Astrocyte of the spinal cord (primary cell): ENCODE measurements around the gene PTPN3.

Experiments
- DNase-seq: peaks from one replicate; pipeline ENCODE4 v3.0.0; 2011; ENCODE audit warnings: low read depth, low spot score
- H3K4me3 ChIP-seq: 2 replicates; pipeline ENCODE4 v1.5.1; 2011; ENCODE audit warnings: low read depth, mild to moderate bottlenecking, low read length, moderate library complexity
- in situ Hi-C: cut with HindIII; loops from 2 replicates; pipeline ENCODE4 v1.10.0; 2017; ENCODE audit warnings: low sequenced_read_pairs
- TF ChIP-seq, protein P1 (sequence below): IDR thresholded peaks from 2 replicates; pipeline ENCODE4 v1.5.1; 2012; ENCODE audit warnings: low read depth, mild to moderate bottlenecking, low read length, inconsistent platforms

The PTPN3 gene

DNA sequence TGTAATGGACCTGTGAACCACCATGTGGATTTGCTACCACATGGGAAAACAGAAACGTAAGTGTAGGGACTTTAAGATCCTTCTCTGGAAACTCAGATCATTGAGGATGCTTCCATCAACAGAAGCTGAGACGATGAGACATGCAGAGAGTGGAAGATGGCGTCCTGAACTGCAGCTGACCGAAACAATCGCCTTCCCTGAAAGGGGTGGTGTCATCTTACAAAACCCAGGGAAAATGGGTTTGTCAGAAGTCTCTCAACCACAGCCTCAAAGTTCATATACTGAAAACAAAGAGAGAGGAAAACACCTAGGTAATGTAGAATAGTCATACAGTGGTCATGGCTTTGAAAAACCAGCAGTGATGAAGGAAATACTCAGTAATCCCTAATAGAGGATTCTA, 6.6 kb upstream of the PTPN3 start:
- no peak overlapping the region for H3K4me3 ChIP-seq
- TF ChIP-seq, protein P1, sequence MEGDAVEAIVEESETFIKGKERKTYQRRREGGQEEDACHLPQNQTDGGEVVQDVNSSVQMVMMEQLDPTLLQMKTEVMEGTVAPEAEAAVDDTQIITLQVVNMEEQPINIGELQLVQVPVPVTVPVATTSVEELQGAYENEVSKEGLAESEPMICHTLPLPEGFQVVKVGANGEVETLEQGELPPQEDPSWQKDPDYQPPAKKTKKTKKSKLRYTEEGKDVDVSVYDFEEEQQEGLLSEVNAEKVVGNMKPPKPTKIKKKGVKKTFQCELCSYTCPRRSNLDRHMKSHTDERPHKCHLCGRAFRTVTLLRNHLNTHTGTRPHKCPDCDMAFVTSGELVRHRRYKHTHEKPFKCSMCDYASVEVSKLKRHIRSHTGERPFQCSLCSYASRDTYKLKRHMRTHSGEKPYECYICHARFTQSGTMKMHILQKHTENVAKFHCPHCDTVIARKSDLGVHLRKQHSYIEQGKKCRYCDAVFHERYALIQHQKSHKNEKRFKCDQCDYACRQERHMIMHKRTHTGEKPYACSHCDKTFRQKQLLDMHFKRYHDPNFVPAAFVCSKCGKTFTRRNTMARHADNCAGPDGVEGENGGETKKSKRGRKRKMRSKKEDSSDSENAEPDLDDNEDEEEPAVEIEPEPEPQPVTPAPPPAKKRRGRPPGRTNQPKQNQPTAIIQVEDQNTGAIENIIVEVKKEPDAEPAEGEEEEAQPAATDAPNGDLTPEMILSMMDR: no peak
- no peak for DNase-seq
- in situ Hi-C loops: no loop called here

DNA sequence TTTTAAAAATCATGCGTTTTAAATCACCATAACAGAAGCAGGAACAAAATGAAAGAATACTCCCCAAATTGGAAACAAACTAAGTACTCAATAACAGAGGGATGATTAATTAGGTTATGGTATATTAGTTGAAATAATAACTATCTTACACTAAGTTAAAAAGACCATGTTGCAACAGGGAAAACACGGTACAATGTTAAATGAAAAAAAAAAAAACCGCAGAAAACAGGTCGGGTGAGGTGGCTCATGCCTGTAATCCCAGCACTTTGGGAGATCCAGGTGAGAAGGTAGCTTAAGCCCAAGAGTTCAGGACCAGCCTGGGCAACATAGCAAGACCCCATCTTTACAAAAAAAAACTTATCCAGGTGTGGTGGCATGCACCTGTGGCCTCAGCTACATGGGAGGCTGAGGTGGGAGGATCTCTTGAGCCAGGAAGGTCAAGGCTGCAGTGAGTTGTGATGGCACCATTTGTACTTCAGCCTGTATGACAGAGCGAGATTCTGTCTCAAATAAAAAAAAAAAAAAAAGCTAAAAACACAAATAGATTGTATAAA, 2.4 kb upstream of the PTPN3 start:
- in situ Hi-C loops: no loop called here
- TF ChIP-seq, protein P1: no peak
- H3K4me3 ChIP-seq: no peak overlapping the region
- DNase-seq: no peak

DNA sequence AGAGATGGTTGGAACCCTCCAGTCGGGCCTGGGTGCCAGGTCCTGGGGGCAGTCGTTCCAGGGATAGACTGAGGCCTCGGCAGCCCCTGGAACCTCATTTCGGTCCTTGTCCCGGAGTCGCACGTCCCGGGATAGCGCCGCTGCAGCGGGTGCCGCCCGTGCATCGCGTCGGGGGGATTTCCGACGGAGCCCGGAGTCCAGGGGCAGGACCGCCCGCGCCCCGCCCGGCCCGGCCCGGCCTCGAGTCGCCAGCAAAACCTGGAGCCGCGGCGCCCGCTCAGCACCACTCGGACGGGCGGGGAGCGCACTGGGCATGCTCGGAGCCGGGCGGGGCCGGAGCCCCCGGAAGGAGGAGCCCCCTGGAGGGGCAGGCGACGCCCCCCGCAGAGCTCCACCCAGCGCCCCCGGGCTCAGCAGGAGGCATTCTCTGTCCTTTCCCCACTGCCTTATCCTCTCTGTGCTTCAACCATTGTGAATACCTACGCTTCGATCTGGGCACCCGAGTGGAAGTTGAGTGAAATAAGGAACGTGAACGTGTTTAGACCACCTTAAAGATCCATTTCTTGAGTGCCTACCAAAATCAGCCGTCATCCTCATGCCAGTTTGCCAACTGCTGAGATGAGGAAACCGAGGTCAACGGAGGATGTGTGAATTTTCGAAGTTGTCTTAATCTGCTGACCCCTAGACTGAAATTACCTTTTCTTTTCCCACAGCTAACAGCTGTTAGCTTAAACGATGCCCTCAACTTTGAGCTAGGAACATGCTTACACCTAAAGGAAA, 1.7 kb upstream of the PTPN3 start:
- H3K4me3 ChIP-seq: peak overlapping the region; percentile 32
- no peak for DNase-seq
- TF ChIP-seq, protein P1: no peak
- in situ Hi-C loops: no loop called here

DNA sequence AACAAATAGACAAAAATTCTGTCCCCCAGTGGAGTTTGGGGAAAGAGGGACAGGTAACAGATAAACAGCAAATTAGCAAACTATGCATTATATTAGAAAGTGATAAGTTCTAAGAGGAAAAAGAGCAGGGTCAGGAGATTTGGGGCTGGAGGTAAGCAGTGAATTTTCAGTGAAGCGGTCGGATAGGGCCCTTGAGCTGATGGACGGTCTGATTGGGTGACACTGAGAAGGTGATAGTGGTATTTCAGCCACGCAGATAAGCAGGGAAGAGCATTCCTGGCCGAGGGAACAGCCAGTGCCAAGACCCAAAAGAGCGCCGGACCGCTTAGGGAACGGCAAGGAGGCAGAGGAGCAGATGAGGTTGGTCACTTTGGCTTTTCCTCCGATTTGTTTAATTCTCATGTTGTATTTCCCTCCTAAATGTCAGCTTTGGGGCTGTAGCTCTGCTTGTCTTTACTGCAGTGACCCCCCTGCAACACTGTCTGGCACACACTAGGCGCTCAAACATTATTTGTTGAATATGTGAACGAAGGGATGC, 1.1 kb upstream of the PTPN3 start:
- peak overlapping the region; percentile 26 for H3K4me3 ChIP-seq
- TF ChIP-seq, protein P1: no peak
- DNase-seq: no peak
- in situ Hi-C loops: no loop called here

DNA sequence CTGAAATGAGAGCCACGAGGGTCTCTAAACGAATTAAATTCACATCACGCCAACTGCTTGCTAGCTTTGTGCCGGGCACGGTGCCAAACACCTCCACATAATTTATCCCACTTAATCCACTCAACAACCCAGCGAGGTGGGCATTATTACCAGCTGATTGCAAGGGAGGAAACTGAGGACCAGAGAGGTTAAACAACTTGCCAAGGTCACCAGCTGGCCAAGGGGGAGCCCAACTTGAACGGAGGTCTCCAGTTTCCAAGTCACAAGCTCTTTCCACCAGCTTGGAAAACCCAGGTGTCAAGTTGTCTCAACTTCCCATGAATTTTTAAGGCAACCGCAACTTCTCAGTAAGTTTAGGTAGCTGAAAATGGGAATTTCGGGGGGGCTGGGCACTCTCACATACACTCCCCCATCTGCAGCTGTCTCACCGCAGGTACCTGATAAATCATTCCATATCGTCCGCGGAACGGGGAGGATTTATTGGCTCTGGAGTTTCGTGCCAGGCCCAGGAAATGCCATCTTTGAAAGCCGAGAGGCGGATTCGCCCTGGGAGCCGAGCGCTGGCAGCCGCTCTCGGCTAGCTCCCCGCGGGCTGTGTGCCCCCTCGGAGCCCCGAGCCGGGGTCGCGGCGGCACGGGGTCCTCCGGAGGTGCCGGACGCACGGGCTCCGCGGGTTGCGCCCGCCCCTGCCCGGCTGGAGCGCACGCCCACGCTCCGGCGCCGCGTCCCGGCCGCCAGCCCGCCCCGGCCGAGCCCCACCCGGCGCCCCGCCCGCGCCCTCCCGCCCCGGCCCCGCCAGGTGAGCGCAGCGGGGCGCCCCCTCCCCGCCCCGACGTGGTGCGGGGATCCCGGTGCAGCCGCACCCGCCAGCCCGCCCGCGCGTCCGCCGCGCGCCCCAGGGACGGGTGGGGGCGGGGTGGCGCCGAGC, 617 bp downstream of the PTPN3 start:
- DNase-seq: no peak
- H3K4me3 ChIP-seq: peak overlapping the region; percentile 41
- in situ Hi-C loops: no loop called here
- TF ChIP-seq, protein P1: no peak

DNA sequence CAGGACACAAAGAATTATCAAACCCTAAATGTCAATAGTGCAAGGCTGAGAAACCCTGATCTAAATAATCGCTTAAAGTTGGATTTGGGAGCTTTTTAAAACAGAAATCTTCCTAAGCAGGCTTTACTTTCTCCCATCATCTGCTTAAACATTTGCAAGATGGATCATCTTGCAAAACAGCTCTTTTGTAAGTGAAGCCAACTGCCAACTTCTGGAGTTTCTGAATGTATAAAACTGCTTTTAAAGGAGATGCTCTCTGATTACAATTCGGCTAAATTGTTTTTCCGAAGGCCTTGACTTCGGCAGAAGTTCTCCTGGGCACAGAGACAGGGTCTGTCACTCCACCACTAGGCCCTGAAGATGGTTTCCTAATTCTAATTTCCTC, 1.3 kb downstream of the PTPN3 start:
- no peak overlapping the region for H3K4me3 ChIP-seq
- TF ChIP-seq, protein P1: no peak
- in situ Hi-C loops: no loop called here
- no peak for DNase-seq
